ENCODE measurements around the gene VAV1. TPM values are rescaled to one million over a fixed set of nuclear protein-coding genes. Genes with fewer than 3 reads are reported as not detected.
A peak's percentile ranks its signal among the peaks of the same experiment; 100 is the strongest.
"Not testable (repeated sequence)": the region's sequence is repeated elsewhere in the genome, so short reads cannot be mapped to it uniquely, and the experiment has no call there.

VAV1 gene
- total RNA-seq, 1 experiment from 2014 or later, result 5.3 TPM

DNA sequence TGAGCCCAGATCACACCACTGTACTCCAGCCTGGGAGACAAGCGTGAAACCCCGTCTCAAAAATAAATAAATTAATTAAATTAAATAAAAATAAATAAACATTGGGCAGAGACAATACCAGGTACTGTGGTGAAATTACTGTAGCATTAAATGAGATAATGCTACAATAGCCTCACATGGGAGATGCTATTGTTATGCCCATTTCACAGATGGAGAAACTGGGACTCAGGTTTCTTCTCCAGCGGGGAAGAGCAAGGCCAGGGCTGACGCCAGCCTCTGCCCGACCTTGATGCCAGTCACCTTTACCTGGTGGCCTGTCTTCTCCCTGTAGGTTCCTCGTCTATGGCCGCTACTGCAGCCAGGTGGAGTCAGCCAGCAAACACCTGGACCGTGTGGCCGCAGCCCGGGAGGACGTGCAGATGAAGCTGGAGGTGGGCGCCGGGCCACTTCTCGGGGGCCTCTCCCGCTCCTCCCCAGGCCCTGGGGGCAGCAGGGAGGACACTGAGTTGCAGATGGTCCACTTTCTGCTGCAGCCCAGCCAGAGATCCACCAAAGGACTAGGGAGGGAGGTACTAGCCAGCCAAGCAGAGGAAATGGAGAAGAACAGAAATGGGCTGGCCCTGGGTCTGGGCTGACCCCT, 53.9 kb downstream of the VAV1 start:
- no peak for DNase-seq (ENCODE audit: low read depth)
- in situ Hi-C loops (cut with HindIII; ENCODE audit: low pct_unique_long_range_greater_than_20kb, low sequenced_read_pairs), result no loop called here

- in situ Hi-C loops (cut with HindIII; ENCODE audit: low pct_unique_long_range_greater_than_20kb, low sequenced_read_pairs), result no loop called here
- DNase-seq (ENCODE audit: low read depth), result peak; percentile 79
Observed at GRCh38 chr19:6828306-6828697, 55.8 kb downstream of the VAV1 start.

DNA sequence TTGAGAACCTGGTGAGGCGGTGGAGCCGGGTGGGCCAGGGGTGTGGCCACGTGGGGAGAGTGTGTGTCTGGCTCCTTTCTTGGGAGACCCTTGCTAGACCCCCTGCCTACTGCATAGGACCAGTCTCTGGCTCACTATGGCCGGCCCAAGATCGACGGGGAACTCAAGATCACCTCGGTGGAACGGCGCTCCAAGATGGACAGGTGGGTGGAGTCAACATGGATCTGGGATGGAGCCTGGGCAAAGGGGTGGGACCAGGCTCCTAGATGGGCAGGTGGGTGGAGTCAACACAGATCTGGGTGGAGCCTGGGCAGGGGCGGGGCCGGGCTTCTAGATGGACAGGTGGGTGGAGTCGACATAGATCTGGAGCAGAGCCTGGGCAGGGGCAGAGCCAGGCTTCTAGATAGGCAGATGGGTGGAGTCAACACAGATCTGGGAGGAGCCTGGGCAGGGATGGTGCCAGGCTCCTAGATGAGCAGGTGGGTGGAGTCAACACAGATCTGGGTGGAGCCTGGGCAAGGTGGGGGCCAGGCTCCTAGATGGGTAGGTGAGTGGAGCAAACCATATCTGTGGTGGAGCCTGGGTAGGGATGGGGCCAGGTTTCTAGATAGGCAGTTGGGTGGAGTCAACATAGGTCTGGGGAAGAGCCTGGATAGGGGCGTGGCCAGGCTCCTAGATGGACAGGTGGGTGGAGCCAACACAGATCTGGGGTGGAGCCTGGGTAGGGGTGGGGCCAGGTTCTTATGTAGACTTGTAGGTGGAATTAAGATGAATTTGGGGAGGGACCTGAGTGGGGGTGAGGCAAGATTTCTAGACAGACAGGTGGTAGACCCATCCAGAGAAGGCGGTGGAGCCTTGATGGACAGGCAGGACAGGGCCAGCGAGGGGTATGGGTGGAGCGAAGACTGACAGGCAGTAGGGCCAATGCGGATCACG, 56.5 kb downstream of the VAV1 start:
- in situ Hi-C loops (cut with HindIII; ENCODE audit: low pct_unique_long_range_greater_than_20kb, low sequenced_read_pairs), result no loop called here
- DNase-seq (ENCODE audit: low read depth), result peak; percentile 94

DNA sequence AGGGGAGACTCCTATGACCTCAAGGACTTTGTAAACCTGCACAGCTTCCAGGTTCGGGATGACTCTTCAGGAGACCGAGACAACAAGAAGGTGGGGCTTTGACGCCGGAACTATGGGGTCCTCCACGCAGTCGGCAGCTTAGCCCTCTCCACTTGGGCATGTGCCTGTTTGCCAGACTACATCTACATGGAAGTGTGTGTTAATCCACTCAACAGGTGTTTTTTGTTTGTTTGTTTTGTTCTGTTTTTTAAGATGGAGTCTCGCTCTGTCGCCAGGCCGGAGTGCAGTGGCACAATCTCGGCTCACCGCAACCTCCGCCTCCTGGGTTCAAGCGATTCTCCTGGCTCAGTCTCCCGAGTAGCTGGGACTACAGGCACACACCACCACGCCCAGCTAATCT, 57.3 kb downstream of the VAV1 start:
- DNase-seq (ENCODE audit: low read depth); in situ Hi-C loops (cut with HindIII; ENCODE audit: low pct_unique_long_range_greater_than_20kb, low sequenced_read_pairs): not testable (repeated sequence)

GRCh38 chr19:6831084-6831483, 58.6 kb downstream of the VAV1 start:
- in situ Hi-C loops (cut with HindIII; ENCODE audit: low pct_unique_long_range_greater_than_20kb, low sequenced_read_pairs); DNase-seq (ENCODE audit: low read depth): not testable (repeated sequence)

DNA sequence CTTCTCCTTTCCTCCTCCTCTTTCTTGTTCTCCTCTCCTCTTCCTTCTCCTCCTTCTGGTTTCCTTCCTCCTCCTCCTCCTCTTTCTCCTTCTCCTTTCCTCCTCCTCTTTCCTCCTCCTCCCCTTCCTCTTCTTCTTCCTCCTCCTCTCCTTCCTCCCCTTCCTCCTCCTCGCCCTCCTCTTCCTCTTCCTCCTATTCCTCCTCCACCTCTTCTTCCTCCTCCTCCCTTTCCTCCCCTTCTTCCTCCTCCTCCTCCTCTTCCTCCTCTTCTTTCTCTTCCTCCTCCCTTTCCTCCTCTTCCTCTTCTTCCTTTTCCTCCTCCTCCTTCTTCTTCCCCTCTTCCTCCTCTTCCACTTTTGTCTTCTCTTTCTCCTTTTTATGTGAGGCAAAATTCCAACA, 59.9 kb downstream of the VAV1 start:
- DNase-seq (ENCODE audit: low read depth), result no peak
- in situ Hi-C loops (cut with HindIII; ENCODE audit: low pct_unique_long_range_greater_than_20kb, low sequenced_read_pairs), result no loop called here

DNA sequence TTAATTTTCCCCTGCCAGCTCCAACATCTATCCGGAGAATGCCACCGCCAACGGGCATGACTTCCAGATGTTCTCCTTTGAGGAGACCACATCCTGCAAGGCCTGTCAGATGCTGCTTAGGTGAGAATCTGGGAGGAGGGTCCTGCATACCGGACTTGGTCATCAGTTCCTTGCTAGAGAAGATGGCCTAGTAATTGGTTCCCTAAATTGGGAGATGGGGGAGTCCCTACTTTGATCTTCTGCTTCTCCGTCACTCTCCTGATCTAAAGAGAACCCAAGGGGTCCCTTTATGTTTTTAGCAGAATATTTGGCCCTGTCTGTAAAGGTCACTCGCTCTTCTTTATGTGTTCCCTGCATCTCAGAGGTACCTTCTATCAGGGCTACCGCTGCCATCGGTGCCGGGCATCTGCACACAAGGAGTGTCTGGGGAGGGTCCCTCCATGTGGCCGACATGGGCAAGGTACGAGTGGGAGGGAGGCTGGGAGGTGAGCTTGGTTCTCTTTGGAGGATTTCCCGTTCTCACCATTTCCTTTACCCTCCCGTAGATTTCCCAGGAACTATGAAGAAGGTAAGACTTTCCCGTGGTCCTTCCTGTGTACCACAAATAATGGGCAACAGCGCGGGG, 60.8 kb downstream of the VAV1 start:
- no peak for DNase-seq (ENCODE audit: low read depth)
- in situ Hi-C loops (cut with HindIII; ENCODE audit: low pct_unique_long_range_greater_than_20kb, low sequenced_read_pairs), result no loop called here

DNA sequence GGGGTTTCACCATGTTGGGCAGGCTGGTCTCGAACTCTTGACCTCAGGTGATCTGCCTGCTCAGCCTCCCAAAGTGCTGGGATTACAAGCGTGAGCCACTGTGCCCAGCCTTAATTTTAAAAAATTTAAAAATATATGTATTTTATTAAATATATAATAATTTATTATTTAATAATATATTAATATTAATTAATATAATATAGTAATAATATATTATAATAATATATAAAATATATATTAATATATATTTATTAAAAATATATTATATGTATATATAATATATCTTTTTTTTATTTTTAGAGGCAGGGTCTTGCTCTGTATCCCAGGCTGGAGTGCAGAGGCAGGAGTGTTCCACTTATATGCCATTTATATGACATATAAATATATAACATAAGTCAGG, 61.9 kb downstream of the VAV1 start:
- in situ Hi-C loops (cut with HindIII; ENCODE audit: low pct_unique_long_range_greater_than_20kb, low sequenced_read_pairs), result no loop called here
- no peak for DNase-seq (ENCODE audit: low read depth)

GRCh38 chr19:6835501-6835900, 63.0 kb downstream of the VAV1 start:
- no peak for DNase-seq (ENCODE audit: low read depth)
- in situ Hi-C loops (cut with HindIII; ENCODE audit: low pct_unique_long_range_greater_than_20kb, low sequenced_read_pairs), result no loop called here

- in situ Hi-C loops (cut with HindIII; ENCODE audit: low pct_unique_long_range_greater_than_20kb, low sequenced_read_pairs), result no loop called here
Observed at GRCh38 chr19:6837525-6837924, 65.0 kb downstream of the VAV1 start.

DNA sequence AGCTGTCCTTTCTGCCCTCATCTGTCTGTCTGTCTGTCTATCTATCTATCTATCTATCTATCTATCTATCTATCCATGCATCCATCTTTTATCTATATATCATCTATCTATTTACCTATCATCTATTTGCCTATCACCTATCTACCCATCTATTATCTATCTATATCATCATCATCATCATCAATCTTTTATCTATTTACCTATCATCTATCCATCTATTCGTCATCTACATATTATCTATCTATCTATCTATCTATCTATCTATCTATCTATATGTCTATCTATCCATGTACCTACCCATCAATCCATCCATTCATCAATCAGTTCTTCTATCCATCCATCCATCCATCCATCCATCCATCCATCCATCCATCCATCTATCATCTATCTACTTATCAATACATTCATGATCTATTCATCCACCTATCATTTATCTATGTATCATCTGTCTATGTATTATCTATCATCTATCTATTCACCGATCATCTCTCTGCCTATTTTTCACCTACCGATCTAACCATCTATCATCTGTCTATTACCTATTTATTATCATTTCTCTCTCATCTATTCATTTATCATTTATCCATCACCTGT, 65.7 kb downstream of the VAV1 start:
- in situ Hi-C loops (cut with HindIII; ENCODE audit: low pct_unique_long_range_greater_than_20kb, low sequenced_read_pairs), result no loop called here
- no peak for DNase-seq (ENCODE audit: low read depth)

More at GRCh38 chr19:6837525-6837924, 65.0 kb downstream of the VAV1 start:
- no peak for DNase-seq (ENCODE audit: low read depth)

DNA sequence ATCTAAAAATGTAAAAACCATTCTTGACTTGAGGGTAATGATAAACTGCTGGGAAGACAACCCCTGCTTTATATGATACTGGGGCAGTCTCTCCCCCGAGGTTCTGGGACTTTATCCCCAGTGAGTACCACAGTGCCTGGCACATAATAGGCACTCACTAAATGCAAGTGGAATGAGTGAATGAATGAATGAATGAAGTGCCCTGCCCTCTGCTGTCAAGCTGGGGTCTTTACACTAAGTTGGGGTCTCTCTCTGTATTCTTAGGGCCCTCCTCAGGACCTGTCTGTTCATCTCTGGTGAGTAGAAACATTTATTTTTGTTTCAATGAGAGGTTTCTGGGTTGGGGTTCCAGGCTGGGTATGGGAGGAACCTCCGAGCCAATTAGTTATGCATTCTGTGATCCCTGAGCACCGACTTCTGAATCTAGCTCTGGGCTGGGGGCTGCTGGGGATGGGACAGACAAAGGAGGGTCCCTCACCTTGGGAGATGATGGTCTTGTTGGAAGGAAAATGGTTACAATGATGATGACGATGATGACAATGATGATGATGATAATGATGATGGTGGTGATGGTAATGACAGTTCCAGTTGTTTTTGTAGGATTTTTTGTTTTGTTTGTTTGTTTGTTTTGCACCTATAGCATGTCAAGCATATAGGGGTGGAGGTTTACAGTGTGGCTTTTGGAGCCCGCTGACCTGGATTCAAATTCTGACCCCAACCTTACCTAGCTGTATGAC, 70.5 kb downstream of the VAV1 start:
- in situ Hi-C loops (cut with HindIII; ENCODE audit: low pct_unique_long_range_greater_than_20kb, low sequenced_read_pairs), result no loop called here
- DNase-seq (ENCODE audit: low read depth), result no peak

DNA sequence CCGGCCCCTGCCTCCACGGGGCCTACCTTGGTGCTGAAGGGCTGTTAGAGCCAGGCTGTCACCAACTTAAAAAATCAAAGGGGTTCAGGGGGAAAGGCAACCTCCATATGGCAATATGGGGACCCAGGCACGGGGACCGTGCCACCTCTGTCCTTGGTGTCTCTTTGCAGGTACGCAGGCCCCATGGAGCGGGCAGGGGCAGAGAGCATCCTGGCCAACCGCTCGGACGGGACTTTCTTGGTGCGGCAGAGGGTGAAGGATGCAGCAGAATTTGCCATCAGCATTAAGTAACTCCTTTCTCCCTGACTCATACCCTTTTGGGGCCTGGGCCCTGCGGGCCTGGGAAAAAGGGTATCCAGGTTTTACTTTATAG, 75.3 kb downstream of the VAV1 start:
- in situ Hi-C loops (cut with HindIII; ENCODE audit: low pct_unique_long_range_greater_than_20kb, low sequenced_read_pairs), result no loop called here
- no peak for DNase-seq (ENCODE audit: low read depth)

GRCh38 chr19:6848986-6849385, 76.5 kb downstream of the VAV1 start:
- in situ Hi-C loops (cut with HindIII; ENCODE audit: low pct_unique_long_range_greater_than_20kb, low sequenced_read_pairs), result no loop called here
- no peak for DNase-seq (ENCODE audit: low read depth)

- DNase-seq (ENCODE audit: low read depth), result peak; percentile 14
- in situ Hi-C loops (cut with HindIII; ENCODE audit: low pct_unique_long_range_greater_than_20kb, low sequenced_read_pairs), result no loop called here
Observed at GRCh38 chr19:6849876-6850275, 77.4 kb downstream of the VAV1 start.

- no peak for DNase-seq (ENCODE audit: low read depth)
- in situ Hi-C loops (cut with HindIII; ENCODE audit: low pct_unique_long_range_greater_than_20kb, low sequenced_read_pairs), result no loop called here
Observed at GRCh38 chr19:6851359-6851758, 78.9 kb downstream of the VAV1 start.

- in situ Hi-C loops (cut with HindIII; ENCODE audit: low pct_unique_long_range_greater_than_20kb, low sequenced_read_pairs), result no loop called here
- DNase-seq (ENCODE audit: low read depth), result no peak
Observed at GRCh38 chr19:6852001-6852400, 79.5 kb downstream of the VAV1 start.

GRCh38 chr19:6853868-6854267, 81.4 kb downstream of the VAV1 start:
- in situ Hi-C loops (cut with HindIII; ENCODE audit: low pct_unique_long_range_greater_than_20kb, low sequenced_read_pairs), result no loop called here
- DNase-seq (ENCODE audit: low read depth), result no peak

Data from Caki2 (cell line).